T-helper 17 cell (primary cell): ENCODE measurements around the gene HTT. TPM values are rescaled to one million over a fixed set of nuclear protein-coding genes. Genes with fewer than 3 reads are reported as not detected.

Source experiments
- ATAC-seq: fragments of 150-1000 bp; cut with Tn5 transposase; 2 replicates; pipeline ENCODE4 v1.10.0; 2021; ENCODE audit warnings: mild to moderate bottlenecking, moderate library complexity
- DNase-seq, 3 donors: peaks; one replicate each; pipeline versions ENCODE4 v3.0.0 to v3.0.0-alpha.2; 2020 to 2021
- H3K9me3 ChIP-seq: one replicate; pipeline ENCODE4 v1.7.0; 2013; ENCODE audit warnings: low read length, mild to moderate bottlenecking; ENCODE audit not compliant: control insufficient read depth, poor library complexity, severe bottlenecking
- H3K27ac Mint-ChIP-seq: one replicate; pipeline ENCODE4 v1.8.0; 2022; ENCODE audit warnings: mild to moderate bottlenecking, moderate library complexity, mixed read lengths
- H3K27me3 Mint-ChIP-seq: one replicate; pipeline ENCODE4 v1.8.0; 2022; ENCODE audit warnings: mixed read lengths
- H3K36me3 Mint-ChIP-seq: one replicate; pipeline ENCODE4 v1.8.0; 2022; ENCODE audit warnings: low read depth, mixed read lengths
- H3K4me1 Mint-ChIP-seq: one replicate; pipeline ENCODE4 v1.8.0; 2022; ENCODE audit warnings: mild to moderate bottlenecking, mixed read lengths
- H3K4me3 Mint-ChIP-seq: one replicate; pipeline ENCODE4 v1.8.0; 2022; ENCODE audit warnings: mild to moderate bottlenecking, moderate library complexity, mixed read lengths
- total RNA-seq, 4 donors: library from RNA in 2 of 4; stranded (reverse) in 2 of 4; gene quantifications; one replicate each; pipeline ENCODE4 v1.2.3 and lab custom pipeline; 2022 to 2026

The HTT gene
- total RNA-seq, 2 donors from 2014 or later, result 83.9 to 89.9 TPM

- no peak for ATAC-seq
- H3K36me3 Mint-ChIP-seq, result no peaks in the 10 kb centered on the region
- peaks cover 3% of the 10 kb centered on the region for H3K4me1 Mint-ChIP-seq
- no peaks in the 10 kb centered on the region for H3K9me3 ChIP-seq
- no peak for DNase-seq
- no peak overlapping the region for H3K4me3 Mint-ChIP-seq
- no peak overlapping the region for H3K27ac Mint-ChIP-seq
- H3K27me3 Mint-ChIP-seq, result peaks cover 49% of the 10 kb centered on the region
Measured at GRCh38 chr4:3284734-3285557, 210.5 kb downstream of the HTT start.

- Mint-ChIP-seq H3K36me3 (no peaks in the 10 kb centered on the region), H3K4me1 (peaks cover 3% of the 10 kb centered on the region), H3K4me3 (no peak overlapping the region), H3K27me3 (peaks cover 53% of the 10 kb centered on the region), H3K27ac (no peak overlapping the region)
- DNase-seq (no peak), ATAC-seq (peak; percentile 59)
- no peaks in the 10 kb centered on the region for H3K9me3 ChIP-seq
Measured at GRCh38 chr4:3285558-3286334, 211.3 kb downstream of the HTT start.

GRCh38 chr4:3286335-3287175 lies 212.1 kb downstream of the HTT start:
- no peaks in the 10 kb centered on the region for H3K9me3 ChIP-seq
- Mint-ChIP-seq H3K27ac (no peak overlapping the region), H3K36me3 (no peaks in the 10 kb centered on the region), H3K27me3 (peaks cover 49% of the 10 kb centered on the region), H3K4me3 (no peak overlapping the region), H3K4me1 (peaks cover 4% of the 10 kb centered on the region)
- DNase-seq (no peak), ATAC-seq (no peak)

GRCh38 chr4:3287271-3287971 lies 212.9 kb downstream of the HTT start:
- H3K27me3 Mint-ChIP-seq, result peaks cover 52% of the 10 kb centered on the region
- no peak overlapping the region for H3K27ac Mint-ChIP-seq
- H3K4me3 Mint-ChIP-seq, result no peak overlapping the region
- ATAC-seq, result no peak
- H3K4me1 Mint-ChIP-seq, result peaks cover 8% of the 10 kb centered on the region
- no peaks in the 10 kb centered on the region for H3K36me3 Mint-ChIP-seq
- no peak for DNase-seq
- no peaks in the 10 kb centered on the region for H3K9me3 ChIP-seq

GRCh38 chr4:3287972-3288570 lies 213.6 kb downstream of the HTT start:
- Mint-ChIP-seq H3K4me3 (no peak overlapping the region), H3K27me3 (peaks cover 48% of the 10 kb centered on the region), H3K4me1 (peaks cover 8% of the 10 kb centered on the region), H3K36me3 (no peaks in the 10 kb centered on the region), H3K27ac (no peak overlapping the region)
- no peak for DNase-seq
- no peak for ATAC-seq
- no peaks in the 10 kb centered on the region for H3K9me3 ChIP-seq

GRCh38 chr4:3288571-3289094 lies 214.2 kb downstream of the HTT start:
- no peaks in the 10 kb centered on the region for H3K9me3 ChIP-seq
- Mint-ChIP-seq H3K27ac (no peak overlapping the region), H3K4me3 (no peak overlapping the region), H3K36me3 (no peaks in the 10 kb centered on the region), H3K27me3 (peaks cover 42% of the 10 kb centered on the region), H3K4me1 (peaks cover 11% of the 10 kb centered on the region)
- ATAC-seq (no peak), DNase-seq (no peak)

- H3K9me3 ChIP-seq, result no peaks in the 10 kb centered on the region
- ATAC-seq (no peak), DNase-seq (no peak)
- H3K36me3 Mint-ChIP-seq, result no peaks in the 10 kb centered on the region
- H3K27ac Mint-ChIP-seq, result no peak overlapping the region
- peaks cover 17% of the 10 kb centered on the region for H3K4me1 Mint-ChIP-seq
- H3K27me3 Mint-ChIP-seq, result peaks cover 34% of the 10 kb centered on the region
- no peak overlapping the region for H3K4me3 Mint-ChIP-seq
Measured at GRCh38 chr4:3290476-3290875, 216.0 kb downstream of the HTT start.

GRCh38 chr4:3290889-3291321 lies 216.4 kb downstream of the HTT start:
- H3K9me3 ChIP-seq, result no peaks in the 10 kb centered on the region
- peaks cover 34% of the 10 kb centered on the region for H3K27me3 Mint-ChIP-seq
- ATAC-seq (no peak), DNase-seq (no peak)
- peaks cover 17% of the 10 kb centered on the region for H3K4me1 Mint-ChIP-seq
- no peaks in the 10 kb centered on the region for H3K36me3 Mint-ChIP-seq
- no peak overlapping the region for H3K27ac Mint-ChIP-seq
- H3K4me3 Mint-ChIP-seq, result no peak overlapping the region

GRCh38 chr4:3291411-3291968 lies 217.0 kb downstream of the HTT start:
- no peak for ATAC-seq
- Mint-ChIP-seq H3K27ac (peak overlapping the region; percentile 81), H3K36me3 (no peaks in the 10 kb centered on the region), H3K4me1 (peaks cover 17% of the 10 kb centered on the region), H3K27me3 (peaks cover 34% of the 10 kb centered on the region), H3K4me3 (peak overlapping the region; percentile 98)
- DNase-seq, result no peak
- no peaks in the 10 kb centered on the region for H3K9me3 ChIP-seq

- H3K27me3 Mint-ChIP-seq, result peaks cover 28% of the 10 kb centered on the region
- DNase-seq, result no peak
- peak overlapping the region; percentile 98 for H3K4me3 Mint-ChIP-seq
- peak overlapping the region; percentile 81 for H3K27ac Mint-ChIP-seq
- no peaks in the 10 kb centered on the region for H3K36me3 Mint-ChIP-seq
- no peaks in the 10 kb centered on the region for H3K9me3 ChIP-seq
- peaks cover 15% of the 10 kb centered on the region for H3K4me1 Mint-ChIP-seq
- ATAC-seq, result peak; percentile 26
Measured at GRCh38 chr4:3291969-3292570, 217.6 kb downstream of the HTT start.

GRCh38 chr4:3292571-3293400 lies 218.3 kb downstream of the HTT start, which contains the start of gene RGS12:
Gene RGS12 (plus strand): TSS chr4:3293021. CDS start chr4:3316171, 23,150 bp downstream.
- Mint-ChIP-seq H3K27me3 (peaks cover 21% of the 10 kb centered on the region), H3K4me1 (peaks cover 15% of the 10 kb centered on the region), H3K4me3 (peak within 1 kb of the TSS; percentile 98), H3K27ac (peak within 1 kb of the TSS; percentile 81), H3K36me3 (no peaks in the 10 kb centered on the region)
- H3K9me3 ChIP-seq, result no peaks in the 10 kb centered on the region
- ATAC-seq (peak; percentile 82), DNase-seq (peak; percentile 62 to 86 (median 85))
